ENCODE measurements around the gene NQO1.
"Not testable (repeated sequence)": the region's sequence is repeated elsewhere in the genome, so short reads cannot be mapped to it uniquely, and the experiment has no call there.

The NQO1 gene

DNA sequence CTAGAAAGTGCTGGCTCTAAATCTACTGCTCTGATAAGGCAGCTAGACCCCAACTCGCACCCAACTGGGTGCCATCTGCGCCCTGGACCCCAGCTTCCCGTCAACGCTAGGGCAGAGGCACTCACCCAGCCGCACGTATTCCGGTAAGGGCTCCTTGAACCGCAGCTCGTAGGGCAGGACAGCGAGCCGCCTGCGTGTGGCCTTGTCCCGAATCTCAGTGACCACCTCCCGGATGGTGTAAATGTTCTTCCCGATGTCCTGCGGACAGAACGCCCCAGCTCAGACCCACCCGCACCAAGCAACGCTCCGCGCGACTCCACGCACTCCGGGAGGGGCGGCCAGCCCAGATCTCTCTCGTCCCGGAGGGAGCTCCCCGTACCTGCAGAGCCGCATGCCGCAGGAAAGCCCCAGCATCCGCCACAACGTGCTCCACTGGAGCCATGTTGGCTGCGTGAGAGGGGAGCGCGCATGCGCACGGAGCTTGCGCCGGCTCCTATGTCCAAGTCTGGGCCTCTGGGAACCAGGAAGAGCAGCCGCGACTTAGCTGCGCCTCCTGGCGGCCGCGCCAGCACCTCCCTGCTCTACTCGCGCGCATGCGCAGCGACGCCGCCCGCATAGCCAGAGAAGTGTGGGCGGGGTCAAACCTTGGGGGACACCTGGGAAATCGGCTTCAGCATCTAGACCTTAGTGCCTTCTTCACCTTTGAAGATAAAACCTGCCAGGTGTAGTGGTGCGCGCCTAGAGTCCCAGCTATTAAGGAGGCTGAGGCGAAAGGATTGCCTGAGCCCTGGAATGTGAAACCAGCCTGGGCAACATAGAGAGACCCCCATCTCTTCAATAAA lies 28.3 kb upstream of the NQO1 start, which contains the start of gene NOB1:
TSS of gene NOB1 (minus strand) at position 458 of the 842 bp plus-strand sequence. CDS start at position 442, 16 bp downstream.
- peak within 1 kb of the TSS; percentile 96 for H3K27ac Mint-ChIP-seq
- peak; percentile 98 for DNase-seq (ENCODE audit: low spot score)
- H3K9me3 Mint-ChIP-seq, result no peaks in the 10 kb centered on the region
- H3K36me3 Mint-ChIP-seq (ENCODE audit: low read depth), result peaks cover 34% of the 10 kb centered on the region
- H3K4me1 Mint-ChIP-seq (ENCODE audit: low read depth), result peaks cover 23% of the 10 kb centered on the region
- H3K4me3 Mint-ChIP-seq, result peak within 1 kb of the TSS; percentile 99
- H3K27me3 Mint-ChIP-seq (ENCODE audit: low read depth), result no peaks in the 10 kb centered on the region

DNA sequence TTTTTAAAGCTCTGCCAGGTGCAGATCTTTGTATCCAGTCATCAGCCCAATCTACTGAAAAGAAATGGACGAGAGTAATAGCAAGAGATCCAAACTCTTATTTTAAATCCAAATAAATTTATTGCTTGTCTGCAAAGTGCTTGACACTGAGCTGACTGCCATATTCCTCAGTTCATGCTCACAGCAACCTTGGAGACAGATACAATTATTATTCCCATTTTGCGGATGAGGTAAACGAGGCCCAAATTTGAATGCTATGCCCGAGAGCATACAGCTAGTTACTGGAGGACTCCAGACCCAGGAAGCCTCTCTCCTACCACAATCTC lies 27.7 kb upstream of the NQO1 start:
- H3K4me3 Mint-ChIP-seq, result peak overlapping the region; percentile 99
- H3K36me3 Mint-ChIP-seq (ENCODE audit: low read depth), result peaks cover 40% of the 10 kb centered on the region
- H3K27me3 Mint-ChIP-seq (ENCODE audit: low read depth), result no peaks in the 10 kb centered on the region

DNA sequence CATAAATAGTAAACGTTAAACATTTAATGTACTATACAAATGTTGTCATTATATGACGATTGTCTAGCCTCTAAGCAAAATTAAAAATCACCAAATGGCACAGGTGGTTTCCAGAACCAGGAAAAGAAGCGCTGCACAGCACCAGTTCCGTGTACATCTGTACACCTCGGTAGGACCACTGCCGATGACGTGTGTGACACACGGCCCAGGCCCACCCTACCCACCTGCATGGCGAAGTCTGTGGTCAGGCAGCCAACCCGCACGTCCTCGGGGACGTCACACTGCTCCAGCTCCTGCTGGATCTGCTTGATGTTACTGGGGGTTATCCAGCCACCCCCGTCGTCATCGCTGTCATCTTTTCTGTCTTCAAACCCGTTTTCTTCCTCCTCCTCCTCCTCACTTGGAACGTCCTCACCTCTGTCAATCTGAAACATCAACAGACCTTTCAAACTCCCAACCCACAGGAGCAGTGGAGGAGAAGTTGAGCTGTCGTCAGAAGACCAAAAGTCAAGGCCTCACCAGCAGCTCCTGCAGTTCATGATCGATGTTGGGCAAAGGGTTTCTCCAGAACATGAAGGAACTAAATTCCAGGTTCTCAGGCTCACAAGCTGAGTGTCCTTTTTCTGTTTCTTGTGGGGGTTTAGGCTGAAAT lies 22.5 kb upstream of the NQO1 start:
- no peak for DNase-seq (ENCODE audit: low spot score)
- Mint-ChIP-seq H3K4me3 (no peak overlapping the region), H3K27ac (no peak overlapping the region), H3K36me3 (ENCODE audit: low read depth) (peaks cover 66% of the 10 kb centered on the region), H3K27me3 (ENCODE audit: low read depth) (no peaks in the 10 kb centered on the region), H3K4me1 (ENCODE audit: low read depth) (peaks cover 12% of the 10 kb centered on the region), H3K9me3 (no peaks in the 10 kb centered on the region)

More for the DNA sequence above, 27.7 kb upstream of the NQO1 start:
- H3K9me3 Mint-ChIP-seq, result no peaks in the 10 kb centered on the region
- peaks cover 23% of the 10 kb centered on the region for H3K4me1 Mint-ChIP-seq (ENCODE audit: low read depth)
- H3K27ac Mint-ChIP-seq, result peak overlapping the region; percentile 96
- no peak for DNase-seq (ENCODE audit: low spot score)

DNA sequence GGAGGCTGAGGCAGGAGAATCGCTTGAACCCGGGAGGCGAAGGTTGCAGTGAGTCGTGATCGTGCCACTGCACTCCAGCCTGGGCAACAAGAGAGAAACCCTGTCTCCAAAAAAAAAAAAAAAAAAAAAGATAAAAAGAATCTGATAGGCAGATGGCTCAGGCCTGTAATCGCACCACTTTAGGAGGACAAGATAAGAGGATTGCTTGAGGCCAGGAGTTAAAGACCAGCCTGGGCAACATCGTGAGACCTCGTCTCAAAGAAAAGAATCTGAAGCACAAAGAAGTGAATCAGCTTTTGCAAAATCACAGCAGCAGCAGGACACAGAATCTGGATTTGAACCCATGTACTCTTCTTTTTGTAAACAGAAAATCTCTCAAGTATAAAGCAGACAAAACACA lies 20.8 kb upstream of the NQO1 start:
- Mint-ChIP-seq H3K27ac (no peak overlapping the region), H3K36me3 (ENCODE audit: low read depth) (peaks cover 68% of the 10 kb centered on the region), H3K9me3 (no peaks in the 10 kb centered on the region), H3K4me1 (ENCODE audit: low read depth) (peaks cover 3% of the 10 kb centered on the region), H3K27me3 (ENCODE audit: low read depth) (no peaks in the 10 kb centered on the region), H3K4me3 (no peak overlapping the region)
- no peak for DNase-seq (ENCODE audit: low spot score)

DNA sequence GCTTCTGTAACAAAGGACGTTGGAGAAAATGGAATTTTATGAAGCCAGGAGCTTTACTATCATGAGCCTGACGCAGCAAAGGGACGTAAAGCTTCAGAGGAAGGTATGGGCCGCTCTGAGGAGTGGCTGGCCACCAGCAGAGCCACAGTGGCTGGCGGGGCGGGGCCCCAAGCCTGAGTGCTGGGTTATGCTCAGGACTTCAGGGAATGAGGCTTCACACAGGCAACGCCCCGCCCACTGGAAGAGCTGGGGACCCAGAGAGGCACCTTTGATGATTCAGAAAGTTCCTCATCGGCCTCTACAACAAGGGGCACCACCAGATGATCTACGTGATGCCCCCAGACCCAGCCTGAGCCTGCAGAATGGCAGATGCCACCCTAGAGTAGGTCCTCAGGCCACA lies 19.6 kb upstream of the NQO1 start:
- no peak for DNase-seq (ENCODE audit: low spot score)
- H3K27me3 Mint-ChIP-seq (ENCODE audit: low read depth), result no peaks in the 10 kb centered on the region
- no peaks in the 10 kb centered on the region for H3K4me1 Mint-ChIP-seq (ENCODE audit: low read depth)
- H3K4me3 Mint-ChIP-seq, result no peak overlapping the region
- no peaks in the 10 kb centered on the region for H3K9me3 Mint-ChIP-seq
- no peak overlapping the region for H3K27ac Mint-ChIP-seq
- H3K36me3 Mint-ChIP-seq (ENCODE audit: low read depth), result peaks cover 68% of the 10 kb centered on the region

DNA sequence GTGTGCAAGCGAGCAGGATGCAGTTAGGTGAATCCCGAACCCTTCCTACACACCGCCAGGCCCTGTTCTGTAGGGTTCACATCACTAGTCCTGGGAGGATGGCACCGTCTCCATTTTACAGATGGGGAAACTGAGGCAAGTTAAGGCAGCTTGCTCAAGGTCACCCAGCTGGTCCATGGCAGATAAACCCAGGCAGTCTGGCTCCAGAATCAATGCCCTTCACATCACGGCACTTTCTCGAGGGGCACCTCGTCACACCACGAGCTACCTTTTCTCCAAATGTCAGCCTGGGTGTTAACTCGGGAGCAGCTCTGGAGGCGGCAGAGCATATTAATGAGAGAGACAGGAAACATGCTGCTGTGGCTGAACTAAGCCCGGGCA lies 18.9 kb upstream of the NQO1 start:
- no peaks in the 10 kb centered on the region for H3K9me3 Mint-ChIP-seq
- no peaks in the 10 kb centered on the region for H3K4me1 Mint-ChIP-seq (ENCODE audit: low read depth)
- H3K36me3 Mint-ChIP-seq (ENCODE audit: low read depth), result peaks cover 65% of the 10 kb centered on the region
- no peak overlapping the region for H3K4me3 Mint-ChIP-seq
- H3K27ac Mint-ChIP-seq, result no peak overlapping the region
- no peaks in the 10 kb centered on the region for H3K27me3 Mint-ChIP-seq (ENCODE audit: low read depth)
- DNase-seq (ENCODE audit: low spot score), result no peak

DNA sequence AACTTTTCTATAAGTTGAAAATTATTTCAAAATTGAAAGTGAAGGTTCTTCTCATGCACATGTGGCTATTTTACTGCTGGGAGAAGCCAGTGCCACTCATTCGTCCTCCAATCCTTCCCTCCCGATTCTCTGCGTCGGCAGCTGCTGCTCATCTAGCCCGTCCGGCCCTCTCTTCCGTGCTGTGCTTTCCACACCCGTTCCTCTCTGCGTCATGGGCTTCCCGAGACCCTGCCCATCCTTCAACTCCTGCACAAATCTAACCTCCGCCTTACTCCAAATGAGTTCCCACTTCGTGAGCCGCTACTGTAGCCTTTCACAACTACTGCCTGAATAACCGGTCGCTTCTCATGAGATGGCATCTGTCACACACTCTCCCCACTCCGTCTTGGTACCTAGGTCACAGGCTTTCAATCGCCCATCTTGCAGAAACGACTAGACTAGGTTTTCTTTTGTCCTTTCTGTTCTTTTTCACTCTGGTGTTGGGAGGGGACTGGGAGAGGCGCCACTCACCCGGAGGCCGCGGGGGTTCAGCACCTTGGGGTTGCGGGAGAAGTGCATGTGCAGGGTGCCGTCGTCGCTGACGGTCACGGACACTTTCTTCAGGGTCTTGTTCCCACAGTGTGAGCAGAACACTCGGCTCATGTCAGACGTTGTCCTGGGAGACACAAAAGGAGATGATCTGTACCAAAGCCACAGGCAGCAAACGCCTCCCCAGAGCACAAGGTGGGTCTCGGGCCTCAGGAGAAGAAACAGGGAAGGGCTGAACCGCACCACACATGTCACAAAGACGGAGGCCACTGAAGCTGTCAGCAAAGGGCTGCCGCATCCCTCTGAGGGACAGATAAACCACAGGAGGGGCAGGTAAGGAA lies 18.2 kb upstream of the NQO1 start:
- H3K4me1 Mint-ChIP-seq (ENCODE audit: low read depth), result no peaks in the 10 kb centered on the region
- H3K9me3 Mint-ChIP-seq, result no peaks in the 10 kb centered on the region
- peaks cover 65% of the 10 kb centered on the region for H3K36me3 Mint-ChIP-seq (ENCODE audit: low read depth)
- DNase-seq (ENCODE audit: low spot score), result no peak
- H3K27ac Mint-ChIP-seq, result no peak overlapping the region
- H3K27me3 Mint-ChIP-seq (ENCODE audit: low read depth), result no peaks in the 10 kb centered on the region
- H3K4me3 Mint-ChIP-seq, result no peak overlapping the region

DNA sequence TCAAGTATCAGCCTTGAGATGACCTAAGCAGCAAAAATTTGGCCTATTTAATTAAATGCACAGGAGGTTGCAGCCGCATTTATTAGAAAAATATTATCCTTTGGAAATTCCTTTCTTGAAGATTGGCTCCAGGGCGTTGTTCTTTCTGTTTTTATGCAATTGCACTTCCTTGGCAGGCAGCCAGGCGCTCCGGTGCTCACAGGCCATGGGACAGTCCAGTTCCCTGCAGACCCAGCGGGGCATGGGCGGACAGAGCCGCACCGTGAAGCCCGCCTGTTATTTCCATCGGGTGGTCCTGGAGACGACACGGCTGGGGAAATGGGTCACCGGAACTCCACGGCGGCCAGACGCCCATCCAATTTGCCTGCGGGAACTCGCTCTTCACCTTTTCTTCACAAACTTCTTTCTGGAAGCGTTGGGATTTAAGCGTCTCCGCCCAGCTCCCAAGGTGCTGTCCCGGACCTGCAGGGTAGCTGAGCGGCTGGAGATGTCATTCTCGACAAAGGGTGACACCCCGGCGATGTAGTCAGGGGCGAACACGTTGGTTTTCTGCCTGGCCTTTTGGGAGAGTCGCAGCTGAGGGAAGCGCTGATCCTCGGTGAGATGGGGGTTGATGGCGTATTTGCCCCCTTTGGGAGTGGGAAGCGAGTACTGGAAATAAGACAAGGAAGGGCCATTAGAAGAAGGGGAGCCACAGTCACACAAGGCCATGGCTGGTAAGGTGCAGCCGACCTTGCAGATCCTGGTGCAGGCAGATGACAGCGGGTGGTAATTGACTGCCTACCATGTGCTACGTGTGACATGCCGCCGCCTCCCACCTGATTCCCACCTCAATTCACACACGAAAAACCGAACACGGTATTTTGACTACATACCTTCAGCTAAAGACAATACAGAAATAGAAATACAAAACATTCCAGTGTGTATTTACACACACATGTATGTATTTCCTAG lies 15.9 kb upstream of the NQO1 start:
- H3K4me3 Mint-ChIP-seq, result no peak overlapping the region
- H3K27ac Mint-ChIP-seq, result no peak overlapping the region
- no peaks in the 10 kb centered on the region for H3K4me1 Mint-ChIP-seq (ENCODE audit: low read depth)
- DNase-seq (ENCODE audit: low spot score), result no peak
- no peaks in the 10 kb centered on the region for H3K27me3 Mint-ChIP-seq (ENCODE audit: low read depth)
- H3K36me3 Mint-ChIP-seq (ENCODE audit: low read depth), result peaks cover 46% of the 10 kb centered on the region
- H3K9me3 Mint-ChIP-seq, result no peaks in the 10 kb centered on the region

DNA sequence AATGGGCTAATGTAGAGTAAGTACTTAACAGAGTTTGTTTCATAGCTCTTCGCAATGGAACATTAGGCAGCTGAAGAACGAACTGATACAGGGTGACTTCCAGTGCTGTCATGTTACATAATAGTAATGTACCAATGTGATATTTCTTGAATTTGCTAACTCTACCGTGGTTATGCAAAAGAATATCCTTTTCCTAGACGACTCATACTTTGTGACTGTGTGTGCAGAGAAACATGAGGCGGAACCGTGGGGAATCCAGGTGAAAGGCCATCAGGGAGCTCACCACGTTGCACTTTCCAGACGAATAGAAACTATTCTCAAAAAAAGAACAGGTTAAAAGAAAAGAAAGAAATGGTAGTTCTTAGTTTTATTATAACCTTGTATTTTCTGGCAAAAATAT lies 15.2 kb upstream of the NQO1 start:
- no peaks in the 10 kb centered on the region for H3K27me3 Mint-ChIP-seq (ENCODE audit: low read depth)
- peaks cover 45% of the 10 kb centered on the region for H3K36me3 Mint-ChIP-seq (ENCODE audit: low read depth)
- no peaks in the 10 kb centered on the region for H3K9me3 Mint-ChIP-seq
- no peaks in the 10 kb centered on the region for H3K4me1 Mint-ChIP-seq (ENCODE audit: low read depth)
- H3K27ac Mint-ChIP-seq, result no peak overlapping the region
- DNase-seq (ENCODE audit: low spot score), result no peak
- no peak overlapping the region for H3K4me3 Mint-ChIP-seq

DNA sequence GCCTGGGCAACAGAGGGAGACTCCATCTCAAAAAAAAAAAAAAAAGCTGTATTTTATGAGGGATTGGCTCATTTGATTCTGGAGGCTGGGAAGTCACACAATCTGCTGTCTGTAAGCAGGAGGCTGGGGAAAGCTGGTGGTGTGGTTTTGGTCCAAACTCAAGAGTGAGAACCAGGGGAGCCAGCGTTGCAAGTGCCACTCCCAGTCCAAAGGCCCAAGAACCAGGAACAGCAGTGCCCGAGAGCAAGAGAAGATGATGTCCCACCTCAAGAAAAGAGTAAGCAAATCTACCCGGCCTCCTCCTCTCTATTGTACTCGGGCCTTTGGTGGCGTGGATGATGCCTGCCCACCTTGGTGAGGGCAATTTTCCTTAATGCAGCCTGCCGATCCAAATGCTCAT lies 5.7 kb upstream of the NQO1 start:
- Mint-ChIP-seq H3K9me3 (no peaks in the 10 kb centered on the region), H3K27ac (no peak overlapping the region), H3K4me3 (no peak overlapping the region), H3K27me3 (ENCODE audit: low read depth) (no peaks in the 10 kb centered on the region), H3K4me1 (ENCODE audit: low read depth) (peaks cover 13% of the 10 kb centered on the region), H3K36me3 (ENCODE audit: low read depth) (peaks cover 2% of the 10 kb centered on the region)
- DNase-seq (ENCODE audit: low spot score), result no peak

DNA sequence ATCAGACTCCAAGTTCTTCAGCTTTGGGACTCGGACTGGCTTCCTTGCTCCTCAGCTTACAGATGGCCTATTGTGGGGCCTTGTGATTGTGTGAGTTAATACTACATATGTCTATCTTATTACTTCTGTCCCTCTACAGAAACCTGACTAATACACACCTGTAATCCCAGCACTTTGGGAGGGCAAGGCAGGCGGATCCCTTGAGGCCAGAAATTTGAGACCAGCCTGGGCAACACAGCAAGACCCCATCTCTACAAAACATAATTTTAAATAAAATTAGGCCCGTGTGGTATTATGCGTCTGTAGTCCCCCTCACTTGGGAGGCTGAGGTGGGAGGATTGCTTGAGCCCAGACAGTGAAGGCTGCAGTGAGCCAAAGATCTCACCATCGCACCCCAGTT lies 4.9 kb upstream of the NQO1 start:
- peaks cover 19% of the 10 kb centered on the region for H3K4me1 Mint-ChIP-seq (ENCODE audit: low read depth)
- H3K27ac Mint-ChIP-seq; H3K36me3 Mint-ChIP-seq (ENCODE audit: low read depth); H3K4me3 Mint-ChIP-seq; DNase-seq (ENCODE audit: low spot score); H3K27me3 Mint-ChIP-seq (ENCODE audit: low read depth); H3K9me3 Mint-ChIP-seq: not testable (repeated sequence)

DNA sequence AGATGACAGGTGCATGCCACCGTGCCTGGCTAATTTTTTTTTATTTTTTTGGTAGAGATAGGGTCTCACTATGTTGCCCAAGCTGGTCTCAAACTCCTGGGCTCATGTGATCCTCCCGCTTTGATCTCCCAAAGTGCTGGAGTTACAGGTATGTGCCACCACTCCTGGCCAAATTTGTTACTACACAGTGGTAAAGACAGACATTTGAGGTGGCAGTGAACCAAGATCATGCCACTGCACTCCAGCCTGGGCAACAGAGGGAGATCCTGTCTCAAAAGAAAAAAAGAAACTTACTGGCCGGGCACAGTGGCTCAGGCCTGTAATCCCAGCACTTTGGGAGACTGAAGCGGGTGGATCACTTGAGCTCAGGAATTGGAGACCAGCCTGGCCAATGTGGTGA lies 2.7 kb upstream of the NQO1 start:
- not testable (repeated sequence) for H3K27ac Mint-ChIP-seq; H3K27me3 Mint-ChIP-seq (ENCODE audit: low read depth); H3K9me3 Mint-ChIP-seq; H3K36me3 Mint-ChIP-seq (ENCODE audit: low read depth); DNase-seq (ENCODE audit: low spot score); H3K4me3 Mint-ChIP-seq
- H3K4me1 Mint-ChIP-seq (ENCODE audit: low read depth), result peaks cover 31% of the 10 kb centered on the region

DNA sequence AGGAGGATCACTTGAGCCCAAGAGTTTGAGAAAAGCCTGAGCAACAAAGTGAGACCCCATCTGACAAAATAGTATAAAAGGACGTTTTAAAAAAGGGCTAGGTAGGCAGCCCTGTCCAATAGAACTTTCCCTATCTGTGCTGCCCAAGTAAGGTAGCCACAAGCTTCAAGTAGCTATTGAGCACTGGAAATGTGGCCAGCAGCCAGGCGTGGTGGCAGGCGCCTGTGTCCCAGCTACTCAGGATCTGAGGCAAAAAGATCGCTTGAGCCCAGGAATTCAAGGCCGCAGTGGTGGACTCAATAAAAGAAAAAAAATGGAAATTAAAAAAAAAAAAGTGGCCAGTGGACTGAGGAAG lies 1.5 kb upstream of the NQO1 start:
- H3K4me3 Mint-ChIP-seq, result peak overlapping the region; percentile 94
- DNase-seq (ENCODE audit: low spot score), result no peak
- peaks cover 39% of the 10 kb centered on the region for H3K4me1 Mint-ChIP-seq (ENCODE audit: low read depth)
- H3K9me3 Mint-ChIP-seq, result no peaks in the 10 kb centered on the region
- H3K27me3 Mint-ChIP-seq (ENCODE audit: low read depth), result no peaks in the 10 kb centered on the region
- peaks cover 2% of the 10 kb centered on the region for H3K36me3 Mint-ChIP-seq (ENCODE audit: low read depth)
- peak overlapping the region; percentile 95 for H3K27ac Mint-ChIP-seq
